Kidney (tissue), 14 donors: ENCODE data around the gene APOA4. TPM values are rescaled to one million over a fixed set of nuclear protein-coding genes. Genes with fewer than 3 reads are reported as not detected.

Experiments
- DNase-seq, 5 donors: peaks; one replicate each; pipeline ENCODE4 v3.0.0-alpha.2; 2013 to 2020
- FAIRE-seq: peaks from 2 replicates; lab custom pipeline; 2012; peaks lifted over from hg19 to GRCh38; lab: Jason Lieb, UNC
- H3K27ac ChIP-seq, 2 donors: one replicate each; pipeline ENCODE4 v1.7.0; 2013; ENCODE audit warnings: low read depth in 2 of 2, low read length in 2 of 2, inconsistent platforms in 1 of 2
- H3K27me3 ChIP-seq: one replicate; pipeline ENCODE4 v1.7.1; 2013; ENCODE audit warnings: low read length, inconsistent platforms; ENCODE audit not compliant: control insufficient read depth, insufficient read depth
- H3K36me3 ChIP-seq, 3 donors: one replicate each; pipeline versions ENCODE4 v1.7.0 to v1.7.1; 2013; ENCODE audit warnings: low read length in 3 of 3, control low read depth in 1 of 3, inconsistent platforms in 1 of 3; ENCODE audit not compliant: insufficient read depth in 3 of 3, control insufficient read depth in 2 of 3
- H3K4me1 ChIP-seq, 3 donors: one replicate each; pipeline versions ENCODE4 v1.7.0 to v1.7.1; 2013; ENCODE audit warnings: low read length in 3 of 3, inconsistent platforms in 1 of 3, low read depth in 1 of 3; ENCODE audit not compliant: control insufficient read depth in 2 of 3, insufficient read depth in 2 of 3
- H3K4me3 ChIP-seq, 3 donors: one replicate each; pipeline versions ENCODE4 v1.7.0 to v1.8.1; 2013; ENCODE audit warnings: low read length in 3 of 3, control low read depth in 1 of 3, inconsistent platforms in 1 of 3
- H3K9ac ChIP-seq, 3 donors: one replicate each; pipeline versions ENCODE4 v1.7.0 to v1.7.1; 2013; ENCODE audit warnings: low read length in 3 of 3, control low read depth in 1 of 3, inconsistent platforms in 1 of 3
- H3K9me3 ChIP-seq, 3 donors: one replicate each; pipeline versions ENCODE4 v1.7.0 to v1.7.1; 2013; ENCODE audit warnings: low read length in 3 of 3, control low read depth in 1 of 3, inconsistent platforms in 1 of 3; ENCODE audit not compliant: control insufficient read depth in 2 of 3, insufficient read depth in 1 of 3
- intact Hi-C: fragments of 100-400 bp; cut with DNase I; formaldehyde crosslinking; loops from one replicate; pipeline ENCODE4 v1.11.1; 2022
- polyA plus RNA-seq: library from polyadenylated mRNA; stranded (reverse); fragments of 350-450 nt; fragmentation: Illumina TruSeq; extraction: RNeasy Lipid Tissue Mini Kit (QIAGEN cat#74804); gene quantifications from one replicate; pipeline ENCODE4 v1.2.3, GENCODE V29; 2014; ENCODE audit warnings: low read depth, low replicate concordance; ENCODE audit not compliant: insufficient read depth
- total RNA-seq: library from RNA; stranded (reverse); fragmentation: NEBNext Ultra II Directional; extraction: Animal tissue kit (Norgen Biotek cat#: 25700); gene quantifications from one replicate; pipeline ENCODE4 v1.2.1, GENCODE V29; 2021
- TF ChIP-seq, protein P1 (sequence below): IDR thresholded peaks from 3 replicates; pipeline ENCODE4 v1.5.1; 2012; ENCODE audit warnings: mild to moderate bottlenecking, moderate library complexity, borderline replicate concordance; ENCODE audit not compliant: insufficient read depth; ENCODE audit errors: extremely low read depth
- donor health status: control.
- donor health status: control.
- donor health status: control.
- donor health status: control.
- donor health status: control.
- donor health status: DM: yes; HTN: yes; CAD: no.
- donor health status: Normal renal cell carcinoma (clear cell type).

The APOA4 gene
- total and polyA plus RNA-seq, 2 donors from 2014 or later: 0.80 TPM; not detected in 1

DNA sequence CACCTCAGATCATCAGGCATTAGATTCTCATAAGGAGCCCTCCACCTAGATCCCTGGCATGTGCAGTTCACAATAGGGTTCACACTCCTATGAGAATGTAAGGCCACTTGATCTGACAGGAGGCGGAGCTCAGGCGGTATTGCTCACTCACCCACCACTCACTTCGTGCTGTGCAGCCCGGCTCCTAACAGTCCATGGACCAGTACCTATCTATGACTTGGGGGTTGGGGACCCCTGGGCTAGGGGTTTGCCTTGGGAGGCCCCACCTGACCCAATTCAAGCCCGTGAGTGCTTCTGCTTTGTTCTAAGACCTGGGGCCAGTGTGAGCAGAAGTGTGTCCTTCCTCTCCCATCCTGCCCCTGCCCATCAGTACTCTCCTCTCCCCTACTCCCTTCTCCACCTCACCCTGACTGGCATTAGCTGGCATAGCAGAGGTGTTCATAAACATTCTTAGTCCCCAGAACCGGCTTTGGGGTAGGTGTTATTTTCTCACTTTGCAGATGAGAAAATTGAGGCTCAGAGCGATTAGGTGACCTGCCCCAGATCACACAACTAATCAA, 8.8 kb upstream of the APOA4 start:
- no peak overlapping the region for H3K4me3 ChIP-seq
- H3K27me3 ChIP-seq: no peaks in the 10 kb centered on the region
- DNase-seq (no peak), FAIRE-seq (no peak)
- H3K9ac ChIP-seq: no peak overlapping the region
- no peak overlapping the region for H3K27ac ChIP-seq
- intact Hi-C loops: no loop called here
- TF ChIP-seq, protein P1, sequence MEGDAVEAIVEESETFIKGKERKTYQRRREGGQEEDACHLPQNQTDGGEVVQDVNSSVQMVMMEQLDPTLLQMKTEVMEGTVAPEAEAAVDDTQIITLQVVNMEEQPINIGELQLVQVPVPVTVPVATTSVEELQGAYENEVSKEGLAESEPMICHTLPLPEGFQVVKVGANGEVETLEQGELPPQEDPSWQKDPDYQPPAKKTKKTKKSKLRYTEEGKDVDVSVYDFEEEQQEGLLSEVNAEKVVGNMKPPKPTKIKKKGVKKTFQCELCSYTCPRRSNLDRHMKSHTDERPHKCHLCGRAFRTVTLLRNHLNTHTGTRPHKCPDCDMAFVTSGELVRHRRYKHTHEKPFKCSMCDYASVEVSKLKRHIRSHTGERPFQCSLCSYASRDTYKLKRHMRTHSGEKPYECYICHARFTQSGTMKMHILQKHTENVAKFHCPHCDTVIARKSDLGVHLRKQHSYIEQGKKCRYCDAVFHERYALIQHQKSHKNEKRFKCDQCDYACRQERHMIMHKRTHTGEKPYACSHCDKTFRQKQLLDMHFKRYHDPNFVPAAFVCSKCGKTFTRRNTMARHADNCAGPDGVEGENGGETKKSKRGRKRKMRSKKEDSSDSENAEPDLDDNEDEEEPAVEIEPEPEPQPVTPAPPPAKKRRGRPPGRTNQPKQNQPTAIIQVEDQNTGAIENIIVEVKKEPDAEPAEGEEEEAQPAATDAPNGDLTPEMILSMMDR: no peak
- no peaks in the 10 kb centered on the region for H3K36me3 ChIP-seq
- peaks cover 0 to 6% (median 4%) of the 10 kb centered on the region in 3 donors for H3K4me1 ChIP-seq
- H3K9me3 ChIP-seq: no peaks in the 10 kb centered on the region

DNA sequence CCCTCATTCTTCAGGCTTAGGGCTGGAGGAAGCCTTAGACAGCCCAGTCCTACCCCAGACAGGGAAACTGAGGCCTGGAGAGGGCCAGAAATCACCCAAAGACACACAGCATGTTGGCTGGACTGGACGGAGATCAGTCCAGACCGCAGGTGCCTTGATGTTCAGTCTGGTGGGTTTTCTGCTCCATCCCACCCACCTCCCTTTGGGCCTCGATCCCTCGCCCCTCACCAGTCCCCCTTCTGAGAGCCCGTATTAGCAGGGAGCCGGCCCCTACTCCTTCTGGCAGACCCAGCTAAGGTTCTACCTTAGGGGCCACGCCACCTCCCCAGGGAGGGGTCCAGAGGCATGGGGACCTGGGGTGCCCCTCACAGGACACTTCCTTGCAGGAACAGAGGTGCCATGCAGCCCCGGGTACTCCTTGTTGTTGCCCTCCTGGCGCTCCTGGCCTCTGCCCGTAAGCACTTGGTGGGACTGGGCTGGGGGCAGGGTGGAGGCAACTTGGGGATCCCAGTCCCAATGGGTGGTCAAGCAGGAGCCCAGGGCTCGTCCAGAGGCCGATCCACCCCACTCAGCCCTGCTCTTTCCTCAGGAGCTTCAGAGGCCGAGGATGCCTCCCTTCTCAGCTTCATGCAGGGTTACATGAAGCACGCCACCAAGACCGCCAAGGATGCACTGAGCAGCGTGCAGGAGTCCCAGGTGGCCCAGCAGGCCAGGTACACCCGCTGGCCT, 7.2 kb upstream of the APOA4 start:
- H3K9me3 ChIP-seq: no peaks in the 10 kb centered on the region
- peaks cover 0 to 2% (median 0%) of the 10 kb centered on the region in 3 donors for H3K4me1 ChIP-seq
- no peak overlapping the region for H3K9ac ChIP-seq
- no peaks in the 10 kb centered on the region for H3K36me3 ChIP-seq
- TF ChIP-seq, protein P1: no peak
- H3K4me3 ChIP-seq: no peak overlapping the region
- DNase-seq (no peak), FAIRE-seq (no peak)
- H3K27me3 ChIP-seq: no peaks in the 10 kb centered on the region
- H3K27ac ChIP-seq: no peak overlapping the region
- intact Hi-C loops: no loop called here

DNA sequence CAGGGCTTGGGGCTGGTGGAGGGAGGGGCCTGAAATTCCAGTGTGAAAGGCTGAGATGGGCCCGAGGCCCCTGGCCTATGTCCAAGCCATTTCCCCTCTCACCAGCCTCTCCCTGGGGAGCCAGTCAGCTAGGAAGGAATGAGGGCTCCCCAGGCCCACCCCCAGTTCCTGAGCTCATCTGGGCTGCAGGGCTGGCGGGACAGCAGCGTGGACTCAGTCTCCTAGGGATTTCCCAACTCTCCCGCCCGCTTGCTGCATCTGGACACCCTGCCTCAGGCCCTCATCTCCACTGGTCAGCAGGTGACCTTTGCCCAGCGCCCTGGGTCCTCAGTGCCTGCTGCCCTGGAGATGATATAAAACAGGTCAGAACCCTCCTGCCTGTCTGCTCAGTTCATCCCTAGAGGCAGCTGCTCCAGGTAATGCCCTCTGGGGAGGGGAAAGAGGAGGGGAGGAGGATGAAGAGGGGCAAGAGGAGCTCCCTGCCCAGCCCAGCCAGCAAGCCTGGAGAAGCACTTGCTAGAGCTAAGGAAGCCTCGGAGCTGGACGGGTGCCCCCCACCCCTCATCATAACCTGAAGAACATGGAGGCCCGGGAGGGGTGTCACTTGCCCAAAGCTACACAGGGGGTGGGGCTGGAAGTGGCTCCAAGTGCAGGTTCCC, 6.5 kb upstream of the APOA4 start, which contains the start of gene APOC3:
APOC3 (plus strand) TSS at position 383 of the 659 bp plus-strand sequence. CDS start 676 bp downstream, outside the sequence.
- H3K9ac ChIP-seq: no peak within 1 kb of the TSS
- H3K9me3 ChIP-seq: no peaks in the 10 kb centered on the region
- H3K27ac ChIP-seq: no peak within 1 kb of the TSS
- H3K27me3 ChIP-seq: no peaks in the 10 kb centered on the region
- DNase-seq (peak in 2 of 5 donors; percentile 8 to 37), FAIRE-seq (no peak)
- intact Hi-C loops: no loop called here
- H3K36me3 ChIP-seq: no peaks in the 10 kb centered on the region
- no peaks in the 10 kb centered on the region for H3K4me1 ChIP-seq
- TF ChIP-seq, protein P1: no peak
- H3K4me3 ChIP-seq: no peak within 1 kb of the TSS
